BJ (cell line): ENCODE measurements around the gene CDS2. TPM values are rescaled to one million over a fixed set of nuclear protein-coding genes. Genes with fewer than 3 reads are reported as not detected.

Source experiments
- CTCF ChIA-PET: fragments of 350-600 bp; formaldehyde crosslinking; extraction: SDS; loops from one replicate; lab custom pipeline; 2021; ENCODE audit warnings: antibody characterized with exemption, inconsistent platforms; lab: Yijun Ruan, JAX
- POLR2A ChIA-PET: fragments of 300-600 bp; sonication (Branson Sonifier 250); formaldehyde crosslinking; extraction: SDS; loops from one replicate; lab custom pipeline; 2021; ENCODE audit warnings: antibody characterized with exemption; lab: Charles Lee
- DNase-seq: peaks from one replicate; pipeline ENCODE4 v3.0.0-alpha.2; 2011; ENCODE audit warnings: low read depth
- H3K27me3 ChIP-seq: 2 replicates; pipeline ENCODE4 v1.6.0; 2011; ENCODE audit warnings: low read length; ENCODE audit not compliant: control insufficient read depth, insufficient read depth
- H3K36me3 ChIP-seq: 2 replicates; pipeline ENCODE4 v1.5.1; 2011; ENCODE audit warnings: low read length; ENCODE audit not compliant: control insufficient read depth, insufficient read depth
- H3K4me3 ChIP-seq: 2 replicates; pipeline ENCODE4 v1.5.1; 2011; ENCODE audit warnings: low read depth, mild to moderate bottlenecking, control low read depth, low read length
- polyA plus RNA-seq: library from polyadenylated mRNA; depleted of rRNA; stranded (reverse); fragments of >200 nt; gene quantifications from 2 replicates; pipeline ENCODE4 v1.2.3, GENCODE V29; 2011
- TF ChIP-seq, protein P1 (sequence below): IDR thresholded peaks from 2 replicates; pipeline ENCODE4 v1.5.1; 2011; ENCODE audit warnings: low read depth, mild to moderate bottlenecking, control low read depth, inconsistent platforms, low read length, moderate library complexity; ENCODE audit not compliant: insufficient read depth

CDS2 gene
- polyA plus RNA-seq, 1 experiment, result 25.2 TPM

DNA sequence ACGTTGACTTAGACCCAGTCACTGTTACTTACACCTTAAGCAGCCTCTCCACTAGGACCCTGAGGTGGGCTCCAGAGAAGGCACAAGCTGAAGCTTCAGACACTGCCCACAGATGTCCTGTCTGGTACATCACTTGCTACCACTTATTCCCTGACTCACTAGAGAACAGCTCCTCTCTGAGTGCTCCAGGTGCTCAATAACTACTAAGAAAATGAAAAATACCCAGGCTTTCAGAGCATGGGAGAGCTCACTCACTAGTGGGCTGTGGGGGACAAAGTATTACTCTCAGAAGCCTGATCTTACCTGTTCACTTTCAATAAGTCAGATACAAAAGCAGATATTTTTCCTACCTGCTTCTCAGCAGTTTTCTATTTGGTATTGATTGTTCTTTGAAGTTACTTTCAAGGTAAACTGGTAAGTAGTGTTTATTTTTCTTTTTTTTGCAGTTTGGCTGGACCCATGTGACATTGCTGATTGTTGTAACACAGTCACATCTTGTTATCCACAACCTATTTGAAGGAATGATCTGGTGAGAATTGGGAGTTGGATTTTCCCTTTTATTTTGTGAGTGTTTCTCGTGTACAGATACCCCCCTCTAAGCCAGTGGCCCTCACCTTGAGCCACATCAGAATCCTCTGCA lies 55.9 kb downstream of the CDS2 start:
- TF ChIP-seq, protein P1, sequence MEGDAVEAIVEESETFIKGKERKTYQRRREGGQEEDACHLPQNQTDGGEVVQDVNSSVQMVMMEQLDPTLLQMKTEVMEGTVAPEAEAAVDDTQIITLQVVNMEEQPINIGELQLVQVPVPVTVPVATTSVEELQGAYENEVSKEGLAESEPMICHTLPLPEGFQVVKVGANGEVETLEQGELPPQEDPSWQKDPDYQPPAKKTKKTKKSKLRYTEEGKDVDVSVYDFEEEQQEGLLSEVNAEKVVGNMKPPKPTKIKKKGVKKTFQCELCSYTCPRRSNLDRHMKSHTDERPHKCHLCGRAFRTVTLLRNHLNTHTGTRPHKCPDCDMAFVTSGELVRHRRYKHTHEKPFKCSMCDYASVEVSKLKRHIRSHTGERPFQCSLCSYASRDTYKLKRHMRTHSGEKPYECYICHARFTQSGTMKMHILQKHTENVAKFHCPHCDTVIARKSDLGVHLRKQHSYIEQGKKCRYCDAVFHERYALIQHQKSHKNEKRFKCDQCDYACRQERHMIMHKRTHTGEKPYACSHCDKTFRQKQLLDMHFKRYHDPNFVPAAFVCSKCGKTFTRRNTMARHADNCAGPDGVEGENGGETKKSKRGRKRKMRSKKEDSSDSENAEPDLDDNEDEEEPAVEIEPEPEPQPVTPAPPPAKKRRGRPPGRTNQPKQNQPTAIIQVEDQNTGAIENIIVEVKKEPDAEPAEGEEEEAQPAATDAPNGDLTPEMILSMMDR, result no peak
- CTCF ChIA-PET, result interaction anchor here (0.6 to 3.3 kb wide), 4 partner anchors 10 to 56 kb away, joined by 3 to 17 read pairs (median 4); partner anchors contain the start of gene CDS2
- peaks cover 5% of the 10 kb centered on the region for H3K36me3 ChIP-seq
- DNase-seq, result no peak
- no peak overlapping the region for H3K4me3 ChIP-seq
- POLR2A ChIA-PET, result no interaction called here
- H3K27me3 ChIP-seq, result no peaks in the 10 kb centered on the region

DNA sequence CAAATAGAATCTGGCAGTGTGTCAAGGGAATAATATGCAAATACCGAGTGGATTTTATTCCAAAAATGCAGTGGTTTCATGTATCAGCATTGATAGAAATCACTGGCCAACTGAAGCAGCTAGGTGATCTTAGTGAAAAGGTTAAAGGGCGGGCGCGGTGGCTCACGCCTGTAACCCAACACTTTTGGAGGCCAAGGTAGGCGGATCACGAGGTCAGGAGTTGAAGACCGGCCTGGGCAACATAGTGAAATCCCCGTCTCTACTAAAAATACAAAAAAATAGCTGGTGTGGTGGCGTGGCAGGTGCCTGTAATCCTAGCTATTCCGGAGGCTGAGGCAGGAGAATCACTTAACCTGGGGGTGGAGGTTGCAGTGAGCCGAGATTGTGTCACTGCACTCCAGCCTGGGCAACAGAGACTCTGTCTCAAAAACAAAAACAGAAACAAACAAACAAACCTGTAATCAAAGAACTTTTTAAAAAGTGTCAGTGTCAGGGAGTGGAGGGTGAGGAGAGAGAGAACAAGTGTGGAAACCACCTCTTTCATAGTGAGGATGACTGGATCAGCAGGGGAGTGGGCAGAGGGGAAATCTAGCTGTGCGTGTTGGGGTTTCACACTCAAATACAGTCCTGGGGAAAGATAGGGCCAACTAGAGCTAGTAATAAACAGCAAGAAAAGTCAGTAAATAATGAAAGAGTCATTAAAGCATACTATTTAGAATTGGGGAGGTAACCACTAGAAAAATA lies 57.1 kb downstream of the CDS2 start:
- POLR2A ChIA-PET, result no interaction called here
- TF ChIP-seq, protein P1, result no peak
- no peak for DNase-seq
- Histone ChIP-seq H3K36me3 (peaks cover 7% of the 10 kb centered on the region), H3K27me3 (no peaks in the 10 kb centered on the region), H3K4me3 (no peak overlapping the region)
- CTCF ChIA-PET, result interaction anchor here (1.3 to 3.3 kb wide), 3 partner anchors 9 to 57 kb away, joined by 3 to 17 read pairs (median 5); partner anchors contain the start of gene CDS2

DNA sequence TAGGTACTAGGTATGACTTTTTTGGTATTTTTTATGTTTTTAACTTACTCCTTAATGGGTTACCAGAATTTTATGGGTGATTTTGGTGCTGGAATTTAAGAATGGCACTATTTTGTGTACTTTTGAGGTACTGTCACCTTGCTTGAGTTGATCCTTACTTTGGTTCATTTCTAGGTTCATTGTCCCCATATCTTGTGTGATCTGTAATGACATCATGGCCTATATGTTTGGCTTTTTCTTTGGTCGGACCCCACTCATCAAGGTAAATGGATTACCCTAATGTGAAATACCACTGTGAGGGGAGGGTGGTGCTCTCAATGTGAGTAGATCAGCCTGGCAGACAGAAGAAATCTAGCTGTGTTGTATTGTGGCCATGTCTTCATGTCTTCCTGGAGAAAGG lies 57.9 kb downstream of the CDS2 start:
- CTCF ChIA-PET, result interaction anchor here (1.5 to 3.2 kb wide), 2 partner anchors 20 to 58 kb away, joined by 5 to 12 read pairs; partner anchors contain the start of gene CDS2
- H3K27me3 ChIP-seq, result no peaks in the 10 kb centered on the region
- no peak for DNase-seq

DNA sequence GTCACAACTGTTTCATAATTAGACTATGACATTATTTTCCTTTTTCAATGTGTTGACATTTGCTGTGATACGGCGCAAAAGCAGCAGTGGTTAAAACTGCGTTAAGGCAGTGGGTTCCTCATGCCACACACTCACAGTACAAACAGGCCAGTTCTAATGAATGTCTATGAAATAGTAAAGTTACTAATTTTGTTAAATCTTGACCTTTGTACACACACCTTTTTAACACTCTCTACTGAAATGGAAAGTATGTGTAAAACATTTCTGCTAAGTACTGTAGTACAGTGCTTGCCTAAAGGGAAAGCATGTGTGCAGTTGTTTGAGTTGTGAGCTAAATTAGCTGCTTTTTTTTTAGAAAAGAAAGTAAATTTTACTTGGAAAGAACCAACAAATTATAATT lies 60.3 kb downstream of the CDS2 start:
- Histone ChIP-seq H3K27me3 (no peaks in the 10 kb centered on the region), H3K4me3 (no peak overlapping the region), H3K36me3 (peaks cover 11% of the 10 kb centered on the region)
- ChIA-PET POLR2A (no interaction called here), CTCF (interaction anchor here (0.7 to 9.6 kb wide), 4 partner anchors 18 to 469 kb away, joined by 3 to 141 read pairs (median 8); partner anchors contain the start of genes CDS2 and PCNA)
- TF ChIP-seq, protein P1, result no peak
- DNase-seq, result no peak

More for the DNA sequence above, 57.9 kb downstream of the CDS2 start:
- TF ChIP-seq, protein P1, result no peak
- POLR2A ChIA-PET, result no interaction called here
- Histone ChIP-seq H3K4me3 (no peak overlapping the region), H3K36me3 (peaks cover 10% of the 10 kb centered on the region)

DNA sequence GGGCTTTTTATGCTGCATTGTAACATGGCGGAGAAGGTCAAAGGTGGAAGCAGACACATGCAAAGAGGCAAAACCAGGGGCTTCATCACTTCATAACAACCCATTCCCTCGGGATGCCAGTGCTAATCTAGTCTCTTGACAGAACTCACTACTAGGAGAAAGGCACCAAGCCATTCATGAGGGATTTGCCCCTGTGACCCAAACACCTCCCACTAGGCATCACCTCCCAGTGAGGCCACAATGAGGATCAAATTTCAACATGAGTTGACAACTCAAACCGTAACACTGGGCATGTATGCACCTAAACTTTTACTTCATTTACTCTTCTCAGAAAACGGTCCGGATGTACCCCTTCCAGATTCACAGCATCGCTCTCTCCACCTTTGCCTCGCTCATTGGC lies 61.9 kb downstream of the CDS2 start:
- TF ChIP-seq, protein P1, result no peak
- DNase-seq, result no peak
- POLR2A ChIA-PET, result no interaction called here
- Histone ChIP-seq H3K27me3 (no peaks in the 10 kb centered on the region), H3K36me3 (peaks cover 11% of the 10 kb centered on the region), H3K4me3 (no peak overlapping the region)
- CTCF ChIA-PET, result interaction anchor here (9.6 kb wide), 1 partner anchor 61 kb away, joined by 141 read pairs; the partner anchor contains the start of gene CDS2
